ENCODE results near the gene CLCF1.
A peak's percentile ranks its signal among the peaks of the same experiment; 100 is the strongest.

CLCF1 gene

DNA sequence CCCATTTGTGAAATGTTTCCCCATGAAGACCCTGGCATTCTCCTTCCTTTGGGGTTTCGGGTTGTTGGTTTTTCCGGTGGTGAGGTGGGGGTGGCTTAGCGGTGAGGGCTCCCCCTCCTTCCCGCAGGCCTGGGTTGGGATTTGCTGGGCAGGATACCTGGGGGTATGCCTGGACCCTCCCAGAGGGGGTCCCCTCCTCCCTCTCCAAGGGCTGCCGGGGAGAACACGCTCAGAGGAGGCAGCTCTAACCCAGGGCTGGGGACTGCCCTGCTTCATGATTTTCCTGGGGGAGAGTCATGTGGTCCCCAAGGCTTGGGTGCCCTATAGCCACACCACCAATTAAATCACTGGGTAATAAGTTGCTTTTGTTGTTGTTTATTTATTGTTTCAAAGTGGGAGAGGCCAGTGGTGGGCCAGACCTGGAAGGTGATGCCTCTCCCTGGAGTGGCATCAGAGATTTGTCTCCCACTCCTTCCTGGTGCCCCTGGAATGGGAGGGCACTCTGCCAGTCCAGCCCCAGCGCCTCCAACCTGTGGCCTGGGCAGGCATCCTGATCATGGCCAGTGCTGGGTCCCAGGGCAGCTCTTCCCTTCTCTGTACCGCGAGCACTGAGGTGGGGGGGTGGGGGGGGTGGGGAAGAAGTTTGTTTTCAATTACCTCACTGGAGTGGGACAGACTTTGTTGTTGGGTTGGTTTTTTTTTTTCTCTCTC, 1.3 kb upstream of the CLCF1 start:
- DNase-seq = no peak

GRCh38 chr11:67373648-67374570, 511 bp upstream of the CLCF1 start:
- peak; percentile 44 to 64 for DNase-seq

- no peak for DNase-seq
These were observed 941 bp downstream of the CLCF1 start for GRCh38 chr11:67372321-67372992.

GRCh38 chr11:67371911-67372320, 1.5 kb downstream of the CLCF1 start:
- DNase-seq = no peak

GRCh38 chr11:67371189-67371910, 2.0 kb downstream of the CLCF1 start:
- DNase-seq = peak; percentile 41 to 57

DNA sequence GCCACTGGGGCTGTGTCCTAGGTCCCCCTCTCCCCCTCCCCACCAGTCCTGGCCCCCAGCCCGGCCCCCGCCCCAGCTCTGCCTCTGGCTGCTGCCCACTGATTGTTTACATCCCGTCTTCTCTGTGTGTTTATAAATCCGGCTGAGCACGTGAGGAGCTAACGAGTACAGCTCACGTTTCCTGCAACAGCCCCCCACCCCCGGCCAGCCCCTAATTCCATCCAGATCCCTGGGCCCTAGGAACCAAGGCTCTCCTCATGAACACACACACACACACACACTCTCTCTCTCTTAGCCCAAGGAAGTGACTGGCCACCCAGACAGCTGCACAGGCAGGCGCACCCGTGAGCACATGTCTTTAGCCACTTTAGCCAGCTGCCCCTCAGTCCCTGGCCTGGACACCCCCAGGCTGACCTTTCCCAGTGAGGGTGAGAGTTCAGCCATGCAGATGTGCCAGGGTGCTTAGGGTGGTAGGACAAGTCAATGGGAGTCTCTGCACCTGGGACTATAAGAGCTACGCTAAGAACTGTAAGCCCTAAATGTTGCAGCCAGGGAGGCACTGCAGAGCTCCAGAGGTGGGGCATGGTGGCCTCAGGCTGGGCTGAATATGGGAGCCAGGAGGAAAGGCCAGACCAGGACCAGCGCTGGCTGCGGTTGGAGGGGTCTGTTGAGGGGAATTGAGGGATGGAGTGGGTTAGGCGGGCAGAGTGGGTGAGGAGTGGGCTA, 2.9 kb downstream of the CLCF1 start:
- DNase-seq = no peak

DNA sequence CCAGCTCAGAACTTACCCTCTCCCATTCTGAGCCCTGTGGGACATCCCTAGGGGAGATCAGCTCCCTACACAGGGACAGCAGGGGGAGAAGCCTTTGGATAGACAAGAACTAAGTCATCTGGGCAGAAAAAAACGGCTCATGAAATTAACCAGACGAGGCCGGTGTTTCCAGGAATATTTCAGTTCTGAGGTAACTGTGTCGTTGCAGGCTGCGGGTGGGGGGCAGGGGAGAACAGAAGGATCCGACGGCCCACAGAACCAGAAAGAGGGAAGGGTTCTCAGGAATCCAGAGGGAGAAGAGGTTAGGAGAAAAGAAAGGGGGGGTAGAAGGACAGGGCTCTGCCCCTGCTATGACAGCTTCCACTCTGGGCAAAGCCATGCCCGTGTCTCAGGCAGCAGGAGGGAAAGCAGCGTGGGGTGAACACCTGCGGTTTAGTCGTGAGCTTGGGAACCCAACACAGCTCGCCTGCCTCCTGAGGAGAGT, 3.6 kb downstream of the CLCF1 start:
- no peak for DNase-seq

GRCh38 chr11:67369275-67369674, 4.1 kb downstream of the CLCF1 start:
- DNase-seq = no peak

GRCh38 chr11:67368621-67369020, 4.8 kb downstream of the CLCF1 start:
- DNase-seq = no peak

GRCh38 chr11:67367761-67368227, 5.6 kb downstream of the CLCF1 start:
- no peak for DNase-seq

GRCh38 chr11:67366961-67367760, 6.2 kb downstream of the CLCF1 start:
- DNase-seq = no peak

GRCh38 chr11:67366546-67366945, 6.9 kb downstream of the CLCF1 start:
- DNase-seq = no peak

- DNase-seq = no peak
These were observed 7.5 kb downstream of the CLCF1 start for GRCh38 chr11:67365736-67366444.

DNA sequence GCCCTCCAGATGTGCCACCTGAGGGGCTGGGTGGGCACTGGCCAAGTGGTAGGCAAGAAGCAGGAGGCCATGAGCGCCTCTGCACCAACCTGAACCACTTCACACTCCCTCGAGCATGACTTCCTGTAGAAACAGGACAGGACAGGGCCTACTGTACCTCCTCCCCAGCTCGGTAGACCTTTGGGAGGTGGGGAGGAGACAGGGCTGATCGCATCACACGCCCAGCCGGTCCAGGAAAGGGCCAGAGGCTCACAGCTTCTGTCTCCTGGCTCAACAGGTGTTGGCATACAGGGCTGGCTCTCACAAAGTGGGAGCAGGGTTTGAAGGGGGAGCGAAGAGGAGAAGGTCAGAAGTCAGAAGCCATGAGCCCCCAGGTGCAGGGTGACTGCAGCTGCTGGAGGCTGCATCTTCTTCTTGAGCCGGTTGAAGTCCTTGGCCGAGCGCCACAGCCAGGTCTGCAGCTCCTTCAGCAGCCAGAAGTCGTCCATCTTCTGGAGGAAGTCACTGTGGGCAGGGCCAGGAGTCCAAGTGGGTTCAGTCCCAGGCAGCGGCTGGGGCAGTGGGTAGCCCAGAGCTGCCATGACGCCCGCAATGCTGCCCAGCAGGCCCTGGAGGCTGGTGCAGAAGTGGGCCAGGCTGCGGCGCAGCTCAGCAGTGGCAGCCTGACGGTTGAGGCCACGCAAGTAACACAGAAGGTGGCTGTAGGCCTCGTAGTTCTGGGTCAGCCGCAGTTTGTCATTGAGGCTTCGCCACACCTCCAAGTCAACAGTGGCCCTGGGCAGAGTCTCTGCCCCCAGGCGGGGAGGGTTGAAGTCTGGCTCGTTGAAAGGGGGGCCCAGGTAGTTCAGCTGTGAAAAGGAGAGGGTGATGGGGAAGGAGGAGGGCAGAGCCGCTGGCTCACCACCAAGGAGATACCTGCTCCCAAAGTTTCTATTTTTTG, 8.3 kb downstream of the CLCF1 start:
- DNase-seq = no peak

DNA sequence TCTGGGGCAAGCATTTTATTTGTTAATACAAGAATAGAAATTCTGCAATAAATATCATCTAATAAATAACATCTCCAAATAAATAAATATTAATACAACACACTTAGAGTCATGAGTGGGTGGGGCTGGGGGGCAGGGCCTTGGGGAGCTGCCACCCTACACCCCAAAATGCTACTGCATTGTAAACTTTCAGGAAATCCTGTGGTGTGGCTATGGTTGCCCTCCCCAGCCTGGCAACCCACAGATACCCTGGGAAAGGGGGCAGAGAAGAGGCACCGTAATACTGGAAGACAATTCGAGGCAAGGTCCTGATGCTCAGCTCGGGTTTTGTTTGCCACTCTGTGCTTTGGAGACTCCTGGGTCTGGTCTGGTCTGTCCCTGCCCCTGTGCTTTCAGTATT, 9.2 kb downstream of the CLCF1 start:
- DNase-seq = no peak

DNA sequence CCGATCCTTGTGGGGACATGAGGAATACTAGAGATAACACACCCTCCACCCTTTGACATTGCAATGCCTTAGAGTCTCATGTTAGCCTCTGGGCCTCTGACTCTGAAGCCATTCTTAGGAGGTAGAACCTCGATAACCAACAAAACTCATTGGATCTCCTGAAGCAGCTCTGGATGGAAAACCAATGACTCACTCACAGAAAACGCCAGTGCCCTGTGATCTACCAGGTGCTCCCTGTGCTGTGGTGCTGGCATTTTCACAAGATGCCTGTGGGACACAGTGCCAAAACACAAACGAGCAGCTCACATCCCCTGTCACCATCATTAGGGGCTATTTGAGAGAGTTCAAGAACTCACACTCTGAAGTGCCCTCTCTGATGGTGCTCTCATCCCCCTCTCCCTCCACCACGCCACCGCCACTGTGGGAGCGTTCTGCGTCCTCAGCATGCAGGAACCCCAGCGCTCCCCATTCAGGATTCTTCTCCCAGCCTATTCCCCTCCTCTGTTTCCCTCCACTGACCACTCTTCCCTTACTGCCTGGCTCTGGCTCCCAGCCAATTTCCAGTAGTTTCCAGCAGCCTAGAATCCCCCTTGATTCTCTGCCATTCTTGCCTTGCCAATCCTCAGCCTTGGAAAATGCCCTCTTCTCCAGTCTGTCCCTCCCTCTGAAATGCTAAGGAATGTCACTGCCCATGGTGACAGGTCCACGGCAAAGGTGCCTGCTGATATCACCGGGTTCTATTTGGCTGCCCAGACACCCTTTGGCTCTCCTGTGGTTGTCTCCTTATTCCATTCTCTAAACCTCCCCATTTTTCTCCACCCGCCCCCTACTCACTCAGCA, 15.3 kb downstream of the CLCF1 start:
- DNase-seq = no peak

GRCh38 chr11:67356864-67357561, 16.4 kb downstream of the CLCF1 start:
- peak; percentile 58 to 73 for DNase-seq
